Esophagus muscularis mucosa (tissue), 4 donors: ENCODE measurements around the gene PTPRN2. TPM values are rescaled to one million over a fixed set of nuclear protein-coding genes. Genes with fewer than 3 reads are reported as not detected.

Source experiments
- DNase-seq: peaks from one replicate; pipeline ENCODE4 v3.0.0-alpha.2; 2017; ENCODE audit errors: extremely low spot score
- H3K27ac ChIP-seq, 4 donors: fragments of 200-600 bp; sonication (generic); replicated peaks in 1 of 4; 1 replicate in 3 of 4; 2 replicates in 1 of 4; pipeline ENCODE4 v1.5.1; 2016 to 2019; ENCODE audit warnings: mild to moderate bottlenecking in 1 of 4
- H3K27me3 ChIP-seq, 4 donors: fragments of 200-600 bp; sonication (generic); one replicate each; pipeline versions ENCODE4 v1.5.1 to v1.6.0; 2016 to 2019
- H3K36me3 ChIP-seq, 4 donors: fragments of 200-600 bp; sonication (generic); one replicate each; pipeline ENCODE4 v1.5.1; 2016 to 2019
- H3K4me1 ChIP-seq, 4 donors: fragments of 200-600 bp; sonication (generic); one replicate each; pipeline ENCODE4 v1.5.1; 2016 to 2019
- H3K4me3 ChIP-seq, 4 donors: fragments of 200-600 bp; sonication (generic); 1 replicate in 2 of 4; 2 replicates in 2 of 4; pipeline ENCODE4 v1.5.1; 2016 to 2019; ENCODE audit warnings: mild to moderate bottlenecking in 4 of 4, moderate library complexity in 1 of 4
- H3K9me3 ChIP-seq, 4 donors: fragments of 200-600 bp; sonication (generic); 1 replicate in 3 of 4; 2 replicates in 1 of 4; pipeline ENCODE4 v1.5.1; 2016 to 2019
- CTCF ChIP-seq, 3 experiments: fragments of 200-600 bp in 2 of 3; fragments of 450-650 bp in 1 of 3; sonication (generic) in 2 of 3; IDR thresholded peaks; one replicate each; pipeline ENCODE4 v1.5.1; 2017 to 2019; ENCODE audit warnings: antibody characterized with exemption in 3 of 3, mild to moderate bottlenecking in 2 of 3, moderate library complexity in 1 of 3
- EP300 ChIP-seq: sonication (generic); formaldehyde crosslinking; IDR thresholded peaks from one replicate; pipeline ENCODE4 v1.6.1; 2017; ENCODE audit warnings: antibody characterized with exemption
- POLR2A ChIP-seq: fragments of 450-650 bp; IDR thresholded peaks from one replicate; pipeline ENCODE4 v1.6.1; 2017; ENCODE audit warnings: antibody characterized with exemption, moderate library complexity, mild to moderate bottlenecking, low read depth
- POLR2AphosphoS5 ChIP-seq, 2 donors: sonication (generic); formaldehyde crosslinking; IDR thresholded peaks; one replicate each; pipeline ENCODE4 v1.6.1; 2017; ENCODE audit warnings: antibody characterized with exemption in 2 of 2
- WGBS: methylation state at CpG from one replicate; pipeline ENCODE4 v1.1.5; 2018; 5-methylcytosine and 5-hydroxymethylcytosine counted together
- intact Hi-C: fragments of 100-400 bp; cut with DNase I; formaldehyde crosslinking; loops from one replicate; pipeline ENCODE4 v1.15.1; 2023
- total RNA-seq, 4 donors: library from RNA; depleted of rRNA; stranded (reverse); fragments of >200 nt; gene quantifications; one replicate each; pipeline versions ENCODE4 v1.1.0 to v1.2.1, GENCODE V29; 2016

Gene PTPRN2
- total RNA-seq, 4 donors from 2014 or later: 2.1 to 3.1 (median 3.1) TPM

GRCh38 chr7:158054611-158055010 lies 533.0 kb downstream of the PTPRN2 start:
- intact Hi-C loops: no loop called here
- DNase-seq: no peak
- 92% methylated on average over 10 of the region's 11 CpGs for WGBS

GRCh38 chr7:158054081-158054480 lies 533.5 kb downstream of the PTPRN2 start:
- no peaks in the 10 kb centered on the region for H3K9me3 ChIP-seq
- no peak overlapping the region for H3K4me3 ChIP-seq
- no peaks in the 10 kb centered on the region for H3K4me1 ChIP-seq
- H3K27ac ChIP-seq: no peak overlapping the region
- DNase-seq: no peak
- intact Hi-C loops: no loop called here
- TF ChIP-seq CTCF (IDR thresholded peaks at IDR 0.05) (no peak), POLR2A (no peak), POLR2AphosphoS5 (IDR thresholded peaks at IDR 0.05) (no peak), EP300 (no peak)
- no peaks in the 10 kb centered on the region for H3K36me3 ChIP-seq
- H3K27me3 ChIP-seq: peaks cover 0 to 6% (median 0%) of the 10 kb centered on the region in 4 donors
- 93% methylated on average over 8 of the region's 8 CpGs for WGBS

More at GRCh38 chr7:158054611-158055010, 533.0 kb downstream of the PTPRN2 start:
- Histone ChIP-seq H3K27ac (no peak overlapping the region), H3K9me3 (no peaks in the 10 kb centered on the region), H3K4me1 (no peaks in the 10 kb centered on the region), H3K27me3 (peaks cover 0 to 6% (median 0%) of the 10 kb centered on the region in 4 donors), H3K36me3 (no peaks in the 10 kb centered on the region), H3K4me3 (no peak overlapping the region)
- no peak for TF ChIP-seq POLR2A
- TF ChIP-seq EP300: no peak
- no peak for TF ChIP-seq CTCF (IDR thresholded peaks at IDR 0.05)
- TF ChIP-seq POLR2AphosphoS5 (IDR thresholded peaks at IDR 0.05): no peak

GRCh38 chr7:158053183-158053915 lies 534.3 kb downstream of the PTPRN2 start:
- no peaks in the 10 kb centered on the region for H3K9me3 ChIP-seq
- H3K27me3 ChIP-seq: peaks cover 0 to 6% (median 0%) of the 10 kb centered on the region in 4 donors
- H3K27ac ChIP-seq: no peak overlapping the region
- no peak for TF ChIP-seq POLR2AphosphoS5 (IDR thresholded peaks at IDR 0.05)
- no peak for TF ChIP-seq CTCF (IDR thresholded peaks at IDR 0.05)
- no peak overlapping the region for H3K4me3 ChIP-seq
- intact Hi-C loops: no loop called here
- no peak for DNase-seq
- no peaks in the 10 kb centered on the region for H3K36me3 ChIP-seq
- no peaks in the 10 kb centered on the region for H3K4me1 ChIP-seq
- WGBS: 78% methylated on average over 14 of the region's 14 CpGs

- H3K27me3 ChIP-seq: peaks cover 0 to 6% (median 0%) of the 10 kb centered on the region in 4 donors
- H3K4me3 ChIP-seq: no peak overlapping the region
- DNase-seq: no peak
- intact Hi-C loops: no loop called here
- H3K27ac ChIP-seq: no peak overlapping the region
- no peaks in the 10 kb centered on the region for H3K9me3 ChIP-seq
- H3K4me1 ChIP-seq: no peaks in the 10 kb centered on the region
- WGBS: 82% methylated on average over 24 of the region's 24 CpGs
- no peaks in the 10 kb centered on the region for H3K36me3 ChIP-seq
- no peak for TF ChIP-seq POLR2AphosphoS5 (IDR thresholded peaks at IDR 0.05)
- TF ChIP-seq POLR2A: no peak
- TF ChIP-seq EP300: no peak
- TF ChIP-seq CTCF (IDR thresholded peaks at IDR 0.05): no peak
These were observed 535.1 kb downstream of the PTPRN2 start for GRCh38 chr7:158052381-158053060.
